BE2C (cell line): ENCODE data around the gene TMEM273.

Experiments
- DNase-seq: peaks from one replicate; pipeline ENCODE4 v3.0.0-alpha.2; 2020
- H3K27me3 ChIP-seq: fragments of 250-450 bp; sonication (Bioruptor Pico); 2 replicates; pipeline ENCODE4 v1.5.1; 2020; ENCODE audit warnings: mild to moderate bottlenecking
- H3K36me3 ChIP-seq: fragments of 250-450 bp; sonication (Bioruptor Pico); 2 replicates; pipeline ENCODE4 v1.5.1; 2020; ENCODE audit warnings: mild to moderate bottlenecking
- H3K4me1 ChIP-seq: fragments of 250-450 bp; sonication (Bioruptor Pico); 2 replicates; pipeline ENCODE4 v1.5.1; 2020
- H3K4me3 ChIP-seq: 2 replicates; pipeline ENCODE4 v1.5.1; 2011; ENCODE audit warnings: low read depth, low read length
- H3K9me3 ChIP-seq: fragments of 250-450 bp; sonication (Bioruptor Pico); 2 replicates; pipeline ENCODE4 v1.5.1; 2020
- TF ChIP-seq, protein P1 (sequence below): IDR thresholded peaks from 2 replicates; pipeline ENCODE4 v1.5.1; 2012; ENCODE audit warnings: mild to moderate bottlenecking, low read depth, low read length

The TMEM273 gene

DNA sequence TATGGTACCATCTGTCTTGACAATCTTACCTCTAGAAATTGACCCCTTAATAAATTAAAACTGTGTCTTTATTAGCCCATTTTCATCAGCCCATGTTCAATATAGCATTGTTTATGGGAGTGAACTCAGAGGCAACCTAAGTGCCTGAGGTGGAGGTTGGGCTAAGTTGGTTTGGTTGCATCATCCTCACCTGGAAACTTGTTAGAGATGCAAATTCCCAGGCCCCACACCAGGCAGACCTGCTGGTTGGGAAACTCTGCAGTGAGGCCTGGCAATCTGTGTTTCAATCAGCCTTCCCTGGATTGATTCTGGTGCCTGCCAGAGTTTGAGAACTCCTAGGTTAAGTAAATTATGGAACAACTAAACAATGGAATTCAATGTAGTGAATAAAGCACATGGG is 44.9 kb downstream of the TMEM273 start:
- TF ChIP-seq, protein P1, sequence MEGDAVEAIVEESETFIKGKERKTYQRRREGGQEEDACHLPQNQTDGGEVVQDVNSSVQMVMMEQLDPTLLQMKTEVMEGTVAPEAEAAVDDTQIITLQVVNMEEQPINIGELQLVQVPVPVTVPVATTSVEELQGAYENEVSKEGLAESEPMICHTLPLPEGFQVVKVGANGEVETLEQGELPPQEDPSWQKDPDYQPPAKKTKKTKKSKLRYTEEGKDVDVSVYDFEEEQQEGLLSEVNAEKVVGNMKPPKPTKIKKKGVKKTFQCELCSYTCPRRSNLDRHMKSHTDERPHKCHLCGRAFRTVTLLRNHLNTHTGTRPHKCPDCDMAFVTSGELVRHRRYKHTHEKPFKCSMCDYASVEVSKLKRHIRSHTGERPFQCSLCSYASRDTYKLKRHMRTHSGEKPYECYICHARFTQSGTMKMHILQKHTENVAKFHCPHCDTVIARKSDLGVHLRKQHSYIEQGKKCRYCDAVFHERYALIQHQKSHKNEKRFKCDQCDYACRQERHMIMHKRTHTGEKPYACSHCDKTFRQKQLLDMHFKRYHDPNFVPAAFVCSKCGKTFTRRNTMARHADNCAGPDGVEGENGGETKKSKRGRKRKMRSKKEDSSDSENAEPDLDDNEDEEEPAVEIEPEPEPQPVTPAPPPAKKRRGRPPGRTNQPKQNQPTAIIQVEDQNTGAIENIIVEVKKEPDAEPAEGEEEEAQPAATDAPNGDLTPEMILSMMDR, result no peak
- no peak overlapping the region for H3K4me3 ChIP-seq

DNA sequence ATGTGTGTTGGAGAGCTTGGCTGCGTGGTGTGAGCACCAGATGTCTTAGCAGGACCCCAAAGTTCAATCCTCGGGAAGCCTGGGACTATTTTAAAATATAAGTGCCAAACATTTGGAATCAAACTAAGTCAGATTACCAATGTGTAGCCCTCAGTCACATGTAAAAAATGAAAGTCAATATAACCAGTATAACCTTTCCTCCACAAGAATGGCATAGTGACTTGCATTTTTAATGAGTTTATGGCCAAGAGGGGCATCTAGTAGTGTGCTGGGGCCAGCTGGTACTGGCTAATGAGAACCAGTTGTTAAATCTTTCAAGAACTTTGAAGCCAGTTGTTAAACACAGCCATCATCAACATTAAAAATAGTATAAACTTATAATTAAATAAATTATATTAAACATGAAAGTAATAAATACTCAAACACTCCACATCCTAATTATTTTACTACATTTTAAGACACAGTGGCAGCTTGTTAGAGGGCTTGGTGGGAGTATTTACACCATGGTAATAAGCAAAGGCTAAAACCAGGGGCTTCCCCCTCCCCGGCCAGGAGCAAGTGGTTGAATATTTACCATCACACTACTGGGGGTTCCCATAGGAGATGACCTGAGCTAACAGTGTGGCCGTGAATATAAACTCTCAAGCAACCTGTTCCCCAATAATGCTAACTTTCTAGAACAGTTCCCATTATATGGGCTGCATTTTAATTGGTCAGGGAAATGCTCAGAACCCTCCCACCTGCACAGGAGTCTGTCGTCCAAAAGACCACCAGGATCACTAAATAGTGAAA is 46.5 kb downstream of the TMEM273 start:
- no peaks in the 10 kb centered on the region for H3K36me3 ChIP-seq
- no peak for DNase-seq
- H3K9me3 ChIP-seq, result no peaks in the 10 kb centered on the region
- TF ChIP-seq, protein P1, result no peak
- no peaks in the 10 kb centered on the region for H3K27me3 ChIP-seq
- no peak overlapping the region for H3K4me3 ChIP-seq
- no peaks in the 10 kb centered on the region; the same call in 1 of the 2 replicates for H3K4me1 ChIP-seq

More for the DNA sequence above, 44.9 kb downstream of the TMEM273 start:
- no peaks in the 10 kb centered on the region; the same call in 1 of the 2 replicates for H3K4me1 ChIP-seq
- H3K27me3 ChIP-seq, result no peaks in the 10 kb centered on the region
- no peaks in the 10 kb centered on the region for H3K9me3 ChIP-seq
- no peaks in the 10 kb centered on the region for H3K36me3 ChIP-seq
- no peak for DNase-seq

DNA sequence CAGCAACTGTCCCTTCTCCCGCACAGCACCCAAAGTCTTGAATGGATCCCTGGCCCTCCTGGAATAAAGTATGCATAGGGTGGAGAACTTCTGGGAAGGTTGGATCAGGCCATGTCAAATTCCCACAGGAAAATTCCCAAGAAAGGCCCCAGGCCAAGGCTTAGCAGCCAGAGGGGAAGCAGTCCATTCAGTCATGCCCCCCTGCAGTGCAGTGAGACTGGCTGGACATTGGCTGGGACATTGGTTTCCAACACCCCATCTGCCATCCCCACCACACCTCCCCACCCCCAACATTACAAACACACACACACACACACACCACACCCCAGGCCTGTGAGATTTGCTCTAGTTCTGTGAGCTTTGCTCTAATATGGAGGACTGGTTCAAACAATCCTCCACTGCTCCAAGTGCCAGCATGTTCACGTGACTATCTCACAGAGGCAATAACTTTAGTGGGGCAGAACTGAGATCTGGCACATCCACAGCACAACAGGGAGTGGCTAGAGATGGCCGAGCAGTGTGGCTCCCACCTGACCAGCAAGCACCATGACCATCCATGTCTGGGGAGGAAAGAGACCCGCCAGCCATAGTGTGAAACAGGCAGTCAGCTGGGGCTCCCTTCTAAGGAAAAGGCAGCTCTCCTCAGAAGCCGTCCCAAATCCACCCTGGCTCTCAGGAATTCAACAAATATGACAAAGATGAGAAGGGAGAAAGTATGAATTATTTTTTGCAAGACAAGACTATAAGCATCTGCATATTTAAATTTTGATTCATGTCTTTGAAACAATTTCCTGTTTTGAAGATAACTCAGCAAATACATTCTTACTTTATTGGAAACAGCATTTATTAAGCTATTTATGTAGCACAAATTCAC is 47.6 kb downstream of the TMEM273 start:
- Histone ChIP-seq H3K4me1 (no peaks in the 10 kb centered on the region; the same call in 1 of the 2 replicates), H3K4me3 (no peak overlapping the region), H3K36me3 (no peaks in the 10 kb centered on the region), H3K9me3 (no peaks in the 10 kb centered on the region), H3K27me3 (no peaks in the 10 kb centered on the region)
- DNase-seq, result no peak
- TF ChIP-seq, protein P1, result no peak

DNA sequence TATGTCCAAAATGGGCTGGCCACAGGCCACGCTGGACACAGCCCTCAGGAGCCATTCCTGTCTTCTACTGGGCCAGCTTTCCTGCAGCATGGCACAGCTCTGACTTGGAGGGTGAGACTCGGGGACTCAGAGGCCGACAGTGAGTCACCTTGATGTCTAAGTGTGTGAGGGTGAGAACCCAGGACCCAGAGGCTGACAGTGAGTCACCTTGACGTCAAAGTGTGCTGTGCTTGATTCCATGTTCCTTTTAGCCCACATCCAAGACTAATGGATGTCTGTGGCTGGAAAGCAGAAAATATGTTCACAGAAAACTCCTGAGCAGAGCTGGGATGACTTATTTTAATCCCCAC is 48.4 kb downstream of the TMEM273 start:
- H3K4me3 ChIP-seq, result no peak overlapping the region
- DNase-seq, result no peak
- TF ChIP-seq, protein P1, result no peak

DNA sequence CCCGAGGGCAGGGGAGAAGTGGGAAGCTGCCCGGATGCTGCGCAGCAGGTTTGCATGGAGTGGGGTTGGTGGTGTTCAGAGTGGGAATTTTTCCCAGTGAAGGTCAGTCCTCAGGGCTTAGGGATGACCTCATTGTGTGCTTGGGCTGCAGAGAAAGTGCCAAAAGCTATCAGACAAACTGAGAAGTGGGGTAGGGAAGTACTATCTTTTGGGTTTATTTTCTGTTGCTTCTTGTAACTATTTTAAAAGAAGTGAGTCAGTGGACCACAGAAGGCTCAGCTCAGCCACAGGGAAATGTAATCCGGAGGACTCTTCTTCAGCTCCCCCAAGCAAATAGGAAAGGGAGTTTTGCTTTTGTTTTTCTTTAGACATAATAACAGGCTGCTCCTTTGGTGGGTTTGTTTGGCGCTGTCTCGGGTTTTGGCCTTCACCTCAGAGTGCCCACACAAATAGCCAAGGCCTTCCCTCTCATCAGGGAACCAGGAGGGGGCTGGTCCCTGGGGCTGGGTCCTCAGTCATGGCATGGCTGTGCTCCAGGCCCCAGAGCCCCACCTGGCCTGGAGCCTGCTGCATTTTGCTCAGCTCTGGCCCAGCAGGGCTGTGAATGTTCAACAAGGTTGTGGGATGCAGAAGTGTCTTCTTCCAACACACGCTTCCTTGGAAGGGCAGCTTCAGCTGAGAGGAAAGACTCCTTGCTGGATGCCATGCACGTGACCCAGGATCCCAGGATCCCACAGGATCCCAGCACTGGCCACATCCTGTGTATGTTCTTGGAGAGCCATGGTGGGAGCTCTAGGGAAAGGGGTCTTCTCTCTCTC is 49.0 kb downstream of the TMEM273 start:
- Histone ChIP-seq H3K27me3 (no peaks in the 10 kb centered on the region), H3K4me3 (no peak overlapping the region), H3K36me3 (no peaks in the 10 kb centered on the region), H3K4me1 (no peaks in the 10 kb centered on the region; the same call in 1 of the 2 replicates), H3K9me3 (no peaks in the 10 kb centered on the region)
- TF ChIP-seq, protein P1, result no peak
- DNase-seq, result no peak

More for the DNA sequence above, 48.4 kb downstream of the TMEM273 start:
- Histone ChIP-seq H3K36me3 (no peaks in the 10 kb centered on the region), H3K4me1 (no peaks in the 10 kb centered on the region; the same call in 1 of the 2 replicates), H3K27me3 (no peaks in the 10 kb centered on the region), H3K9me3 (no peaks in the 10 kb centered on the region)
